Esophagus muscularis mucosa (tissue), 4 donors: ENCODE results near the gene FXYD7. TPM values are rescaled to one million over a fixed set of nuclear protein-coding genes. Genes with fewer than 3 reads are reported as not detected.

Source experiments
- DNase-seq: peaks from one replicate; pipeline ENCODE4 v3.0.0-alpha.2; 2017; ENCODE audit errors: extremely low spot score
- H3K27ac ChIP-seq, 4 donors: fragments of 200-600 bp; sonication (generic); replicated peaks in 1 of 4; 1 replicate in 3 of 4; 2 replicates in 1 of 4; pipeline ENCODE4 v1.5.1; 2016 to 2019; ENCODE audit warnings: mild to moderate bottlenecking in 1 of 4
- H3K27me3 ChIP-seq, 4 donors: fragments of 200-600 bp; sonication (generic); one replicate each; pipeline versions ENCODE4 v1.5.1 to v1.6.0; 2016 to 2019
- H3K36me3 ChIP-seq, 4 donors: fragments of 200-600 bp; sonication (generic); one replicate each; pipeline ENCODE4 v1.5.1; 2016 to 2019
- H3K4me1 ChIP-seq, 4 donors: fragments of 200-600 bp; sonication (generic); one replicate each; pipeline ENCODE4 v1.5.1; 2016 to 2019
- H3K4me3 ChIP-seq, 4 donors: fragments of 200-600 bp; sonication (generic); 1 replicate in 2 of 4; 2 replicates in 2 of 4; pipeline ENCODE4 v1.5.1; 2016 to 2019; ENCODE audit warnings: mild to moderate bottlenecking in 4 of 4, moderate library complexity in 1 of 4
- H3K9me3 ChIP-seq, 4 donors: fragments of 200-600 bp; sonication (generic); 1 replicate in 3 of 4; 2 replicates in 1 of 4; pipeline ENCODE4 v1.5.1; 2016 to 2019
- CTCF ChIP-seq, 3 experiments: fragments of 200-600 bp in 2 of 3; fragments of 450-650 bp in 1 of 3; sonication (generic) in 2 of 3; IDR thresholded peaks; one replicate each; pipeline ENCODE4 v1.5.1; 2017 to 2019; ENCODE audit warnings: antibody characterized with exemption in 3 of 3, mild to moderate bottlenecking in 2 of 3, moderate library complexity in 1 of 3
- EP300 ChIP-seq: sonication (generic); formaldehyde crosslinking; IDR thresholded peaks from one replicate; pipeline ENCODE4 v1.6.1; 2017; ENCODE audit warnings: antibody characterized with exemption
- POLR2A ChIP-seq: fragments of 450-650 bp; IDR thresholded peaks from one replicate; pipeline ENCODE4 v1.6.1; 2017; ENCODE audit warnings: antibody characterized with exemption, moderate library complexity, mild to moderate bottlenecking, low read depth
- POLR2AphosphoS5 ChIP-seq, 2 donors: sonication (generic); formaldehyde crosslinking; IDR thresholded peaks; one replicate each; pipeline ENCODE4 v1.6.1; 2017; ENCODE audit warnings: antibody characterized with exemption in 2 of 2
- WGBS: methylation state at CpG from one replicate; pipeline ENCODE4 v1.1.5; 2018; 5-methylcytosine and 5-hydroxymethylcytosine counted together
- intact Hi-C: fragments of 100-400 bp; cut with DNase I; formaldehyde crosslinking; loops from one replicate; pipeline ENCODE4 v1.15.1; 2023
- total RNA-seq, 4 donors: library from RNA; depleted of rRNA; stranded (reverse); fragments of >200 nt; gene quantifications; one replicate each; pipeline versions ENCODE4 v1.1.0 to v1.2.1, GENCODE V29; 2016

The FXYD7 gene
- total RNA-seq, 4 donors from 2014 or later = 0.71 TPM; not detected in 3

GRCh38 chr19:35154525-35155406 lies 11.7 kb downstream of the FXYD7 start, which contains the start of gene FXYD5:
TSS of gene FXYD5 (plus strand) at chr19:35154735. CDS start at chr19:35155551, 816 bp downstream.
- H3K9me3 ChIP-seq = no peaks in the 10 kb centered on the region
- peaks cover under 1 to 31% (median 19%) of the 10 kb centered on the region in 4 donors for H3K36me3 ChIP-seq
- 3% methylated on average over 31 of the region's 49 CpGs for WGBS
- intact Hi-C loops = no loop called here
- H3K4me3 ChIP-seq = peak within 1 kb of the TSS; percentile 57 to 70 (median 63)
- peaks cover 0 to 71% (median 19%) of the 10 kb centered on the region in 4 donors for H3K27me3 ChIP-seq
- TF ChIP-seq POLR2A = peak; percentile 2
- no peak for TF ChIP-seq EP300
- peak in 1 of 3 experiments; percentile 5 for TF ChIP-seq CTCF (IDR thresholded peaks at IDR 0.05)
- peak in 1 of 2 donors; percentile 64 for TF ChIP-seq POLR2AphosphoS5 (IDR thresholded peaks at IDR 0.05)
- DNase-seq = no peak
- H3K4me1 ChIP-seq = peaks cover 19 to 35% (median 30%) of the 10 kb centered on the region in 4 donors
- peak within 1 kb of the TSS; percentile 67 to 78 (median 74) for H3K27ac ChIP-seq

GRCh38 chr19:35155441-35155840 lies 12.4 kb downstream of the FXYD7 start:
- Histone ChIP-seq H3K4me3 (peak overlapping the region; percentile 57 to 70 (median 63)), H3K9me3 (no peaks in the 10 kb centered on the region), H3K27ac (peak overlapping the region; percentile 67 to 78 (median 74)), H3K36me3 (peaks cover 3 to 38% (median 24%) of the 10 kb centered on the region in 4 donors), H3K4me1 (peaks cover 19 to 35% (median 30%) of the 10 kb centered on the region in 4 donors), H3K27me3 (peaks cover 0 to 72% (median 19%) of the 10 kb centered on the region in 4 donors)
- 11% methylated on average over 10 of the region's 17 CpGs for WGBS
- intact Hi-C loops = no loop called here
- no peak for DNase-seq
- TF ChIP-seq CTCF (IDR thresholded peaks at IDR 0.05) = no peak
- TF ChIP-seq EP300 = no peak
- no peak for TF ChIP-seq POLR2AphosphoS5 (IDR thresholded peaks at IDR 0.05)
- TF ChIP-seq POLR2A = no peak

GRCh38 chr19:35155981-35156672 lies 13.1 kb downstream of the FXYD7 start:
- peaks cover 3 to 45% (median 27%) of the 10 kb centered on the region in 4 donors for H3K36me3 ChIP-seq
- H3K4me1 ChIP-seq = peaks cover 19 to 35% (median 30%) of the 10 kb centered on the region in 4 donors
- TF ChIP-seq EP300 = no peak
- peak overlapping the region; percentile 57 to 70 (median 63) for H3K4me3 ChIP-seq
- intact Hi-C loops = no loop called here
- WGBS = 85% methylated on average over 6 of the region's 6 CpGs
- no peaks in the 10 kb centered on the region for H3K9me3 ChIP-seq
- peaks cover 0 to 65% (median 18%) of the 10 kb centered on the region in 4 donors for H3K27me3 ChIP-seq
- peak overlapping the region in 1 of 4 donors; percentile 78 for H3K27ac ChIP-seq
- no peak for DNase-seq

GRCh38 chr19:35156673-35157014 lies 13.6 kb downstream of the FXYD7 start:
- Histone ChIP-seq H3K27ac (no peak overlapping the region), H3K4me3 (no peak overlapping the region), H3K4me1 (peaks cover 19 to 35% (median 30%) of the 10 kb centered on the region in 4 donors), H3K9me3 (no peaks in the 10 kb centered on the region), H3K27me3 (peaks cover 0 to 60% (median 17%) of the 10 kb centered on the region in 4 donors), H3K36me3 (peaks cover 3 to 50% (median 31%) of the 10 kb centered on the region in 4 donors)
- intact Hi-C loops = no loop called here
- 80% methylated on average over 7 of the region's 7 CpGs for WGBS
- no peak for DNase-seq
- TF ChIP-seq POLR2A = no peak
- TF ChIP-seq POLR2AphosphoS5 (IDR thresholded peaks at IDR 0.05) = no peak

GRCh38 chr19:35157431-35157830 lies 14.4 kb downstream of the FXYD7 start:
- Histone ChIP-seq H3K4me3 (no peak overlapping the region), H3K36me3 (peaks cover 3 to 58% (median 39%) of the 10 kb centered on the region in 4 donors), H3K9me3 (peaks cover 0 to 5% (median 2%) of the 10 kb centered on the region in 4 donors), H3K4me1 (peaks cover 19 to 33% (median 30%) of the 10 kb centered on the region in 4 donors), H3K27ac (no peak overlapping the region), H3K27me3 (peaks cover 0 to 58% (median 17%) of the 10 kb centered on the region in 4 donors)
- 92% methylated on average over 4 of the region's 4 CpGs for WGBS
- no peak for DNase-seq
- TF ChIP-seq EP300 = no peak
- no peak for TF ChIP-seq CTCF (IDR thresholded peaks at IDR 0.05)
- no peak for TF ChIP-seq POLR2AphosphoS5 (IDR thresholded peaks at IDR 0.05)
- TF ChIP-seq POLR2A = no peak
- intact Hi-C loops = no loop called here
